HAP-1 (cell line): ENCODE data around the gene POC1B.

Source experiments
- DNase-seq, 2 experiments: peaks; one replicate each; pipeline ENCODE4 v3.0.0-alpha.2; 2016 to 2020; ENCODE audit warnings: low spot score in 2 of 2
- H3K27me3 ChIP-seq: fragments of 250-450 bp; sonication (Bioruptor Pico); 2 replicates; pipeline ENCODE4 v1.5.1; 2020; ENCODE audit warnings: low read depth, mild to moderate bottlenecking, moderate library complexity
- H3K36me3 ChIP-seq: fragments of 250-450 bp; sonication (Bioruptor Pico); replicated peaks from 2 replicates; pipeline ENCODE4 v1.5.1; 2020; ENCODE audit warnings: mild to moderate bottlenecking
- H3K4me1 ChIP-seq: fragments of 250-450 bp; sonication (Bioruptor Pico); 2 replicates; pipeline ENCODE4 v1.5.1; 2020; ENCODE audit warnings: mild to moderate bottlenecking
- H3K4me3 ChIP-seq: fragments of 250-450 bp; sonication (Bioruptor Pico); 2 replicates; pipeline ENCODE4 v1.5.1; 2020; ENCODE audit warnings: mild to moderate bottlenecking, moderate library complexity
- H3K9me3 ChIP-seq: fragments of 250-450 bp; sonication (Bioruptor Pico); 2 replicates; pipeline ENCODE4 v1.5.1; 2020; ENCODE audit warnings: mild to moderate bottlenecking, moderate library complexity
- in situ Hi-C: fragments of 300-500 bp; cut with MboI; formaldehyde crosslinking; loops from 3 replicates; pipeline ENCODE4 v1.14.3; 2020; ENCODE audit warnings: low sequenced_read_pairs, inconsistent platforms, mixed read lengths

The POC1B gene

DNA sequence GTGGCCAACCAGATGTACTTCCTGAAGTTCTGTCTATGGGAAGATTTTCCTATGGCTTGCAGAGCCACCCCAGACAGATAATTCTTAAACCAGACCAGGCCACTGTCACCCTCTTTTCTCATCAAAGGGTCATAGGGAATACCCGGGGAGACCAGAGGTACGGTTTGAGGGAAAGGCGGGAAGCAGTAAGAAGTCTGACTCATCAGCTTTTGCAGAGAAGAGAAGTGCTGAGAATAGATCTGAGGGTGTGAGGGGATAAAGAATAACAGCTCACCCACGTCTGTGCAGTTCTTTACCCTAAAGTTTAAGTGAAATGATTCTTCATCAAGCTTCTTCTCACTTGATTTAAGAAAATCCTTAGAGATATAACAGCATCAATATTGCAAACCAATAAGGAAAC is 21.3 kb upstream of the POC1B start:
- DNase-seq = no peak
- no peaks in the 10 kb centered on the region for H3K36me3 ChIP-seq
- in situ Hi-C loops = loop anchor here (25.0 kb wide), 1 partner anchor 1365 kb away; no protein-coding TSS in a partner anchor

GRCh38 chr12:89546151-89546550 is 20.3 kb upstream of the POC1B start:
- H3K9me3 ChIP-seq = no peaks in the 10 kb centered on the region
- H3K27me3 ChIP-seq = peaks cover 4% of the 10 kb centered on the region; the same call in 1 of the 2 replicates
- no peak for DNase-seq
- no peaks in the 10 kb centered on the region for H3K4me1 ChIP-seq
- no peak overlapping the region for H3K4me3 ChIP-seq
- no peaks in the 10 kb centered on the region for H3K36me3 ChIP-seq
- in situ Hi-C loops = loop anchor here (25.0 kb wide), 1 partner anchor 1366 kb away; no protein-coding TSS in a partner anchor

More for the DNA sequence above, 21.3 kb upstream of the POC1B start:
- Histone ChIP-seq H3K27me3 (peaks cover 4% of the 10 kb centered on the region; the same call in 1 of the 2 replicates), H3K4me3 (no peak overlapping the region), H3K4me1 (no peaks in the 10 kb centered on the region), H3K9me3 (no peaks in the 10 kb centered on the region)

GRCh38 chr12:89544681-89545184 is 18.9 kb upstream of the POC1B start:
- Histone ChIP-seq H3K9me3 (no peaks in the 10 kb centered on the region), H3K4me3 (no peak overlapping the region), H3K4me1 (no peaks in the 10 kb centered on the region), H3K36me3 (no peaks in the 10 kb centered on the region), H3K27me3 (peaks cover 4% of the 10 kb centered on the region; the same call in 1 of the 2 replicates)
- no peak for DNase-seq
- in situ Hi-C loops = loop anchor here (25.0 kb wide), 1 partner anchor 1368 kb away; no protein-coding TSS in a partner anchor

GRCh38 chr12:89544022-89544421 is 18.2 kb upstream of the POC1B start:
- H3K9me3 ChIP-seq = no peaks in the 10 kb centered on the region
- no peak overlapping the region for H3K4me3 ChIP-seq
- no peaks in the 10 kb centered on the region for H3K36me3 ChIP-seq
- in situ Hi-C loops = loop anchor here (25.0 kb wide), 1 partner anchor 1368 kb away; no protein-coding TSS in a partner anchor
- peaks cover 4% of the 10 kb centered on the region; the same call in 1 of the 2 replicates for H3K27me3 ChIP-seq
- no peaks in the 10 kb centered on the region for H3K4me1 ChIP-seq
- no peak for DNase-seq

GRCh38 chr12:89542912-89543592 is 17.2 kb upstream of the POC1B start:
- H3K9me3 ChIP-seq = no peaks in the 10 kb centered on the region
- no peaks in the 10 kb centered on the region for H3K4me1 ChIP-seq
- H3K27me3 ChIP-seq = peaks cover 3% of the 10 kb centered on the region; the same call in 1 of the 2 replicates
- in situ Hi-C loops = loop anchor here (25.0 kb wide), 1 partner anchor 1369 kb away; no protein-coding TSS in a partner anchor
- H3K4me3 ChIP-seq = no peak overlapping the region
- H3K36me3 ChIP-seq = no peaks in the 10 kb centered on the region
- DNase-seq = peak; percentile 73 to 79

GRCh38 chr12:89542236-89542635 is 16.4 kb upstream of the POC1B start:
- DNase-seq = no peak
- in situ Hi-C loops = loop anchor here (25.0 kb wide), 1 partner anchor 1370 kb away; no protein-coding TSS in a partner anchor
- H3K27me3 ChIP-seq = no peaks in the 10 kb centered on the region; the same call in 1 of the 2 replicates
- H3K4me1 ChIP-seq = no peaks in the 10 kb centered on the region
- H3K9me3 ChIP-seq = no peaks in the 10 kb centered on the region
- H3K4me3 ChIP-seq = no peak overlapping the region
- H3K36me3 ChIP-seq = no peaks in the 10 kb centered on the region

DNA sequence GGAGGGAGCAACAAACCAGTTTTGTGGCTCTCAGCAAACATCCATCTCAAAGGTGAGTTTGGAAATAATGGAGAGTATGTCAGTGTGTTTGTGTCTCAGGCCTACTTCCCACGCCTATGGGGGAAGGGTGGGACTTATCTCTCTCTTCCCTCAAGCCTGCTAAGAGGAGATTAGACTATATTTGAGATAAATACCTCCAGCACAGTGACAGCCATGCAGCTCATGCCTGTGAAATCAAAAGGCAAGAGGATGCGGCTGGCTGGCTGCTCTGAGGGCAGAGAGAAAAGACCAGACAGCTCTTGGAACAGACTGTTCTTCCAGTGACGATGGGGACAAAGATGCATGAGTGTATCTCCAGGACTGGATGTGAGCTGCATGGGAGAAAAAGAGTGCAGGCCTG is 14.7 kb upstream of the POC1B start:
- H3K36me3 ChIP-seq = no peaks in the 10 kb centered on the region
- H3K4me1 ChIP-seq = no peaks in the 10 kb centered on the region
- DNase-seq = no peak
- H3K9me3 ChIP-seq = no peaks in the 10 kb centered on the region
- H3K4me3 ChIP-seq = no peak overlapping the region
- H3K27me3 ChIP-seq = no peaks in the 10 kb centered on the region
- in situ Hi-C loops = loop anchor here (25.0 kb wide), 1 partner anchor 1372 kb away; no protein-coding TSS in a partner anchor

DNA sequence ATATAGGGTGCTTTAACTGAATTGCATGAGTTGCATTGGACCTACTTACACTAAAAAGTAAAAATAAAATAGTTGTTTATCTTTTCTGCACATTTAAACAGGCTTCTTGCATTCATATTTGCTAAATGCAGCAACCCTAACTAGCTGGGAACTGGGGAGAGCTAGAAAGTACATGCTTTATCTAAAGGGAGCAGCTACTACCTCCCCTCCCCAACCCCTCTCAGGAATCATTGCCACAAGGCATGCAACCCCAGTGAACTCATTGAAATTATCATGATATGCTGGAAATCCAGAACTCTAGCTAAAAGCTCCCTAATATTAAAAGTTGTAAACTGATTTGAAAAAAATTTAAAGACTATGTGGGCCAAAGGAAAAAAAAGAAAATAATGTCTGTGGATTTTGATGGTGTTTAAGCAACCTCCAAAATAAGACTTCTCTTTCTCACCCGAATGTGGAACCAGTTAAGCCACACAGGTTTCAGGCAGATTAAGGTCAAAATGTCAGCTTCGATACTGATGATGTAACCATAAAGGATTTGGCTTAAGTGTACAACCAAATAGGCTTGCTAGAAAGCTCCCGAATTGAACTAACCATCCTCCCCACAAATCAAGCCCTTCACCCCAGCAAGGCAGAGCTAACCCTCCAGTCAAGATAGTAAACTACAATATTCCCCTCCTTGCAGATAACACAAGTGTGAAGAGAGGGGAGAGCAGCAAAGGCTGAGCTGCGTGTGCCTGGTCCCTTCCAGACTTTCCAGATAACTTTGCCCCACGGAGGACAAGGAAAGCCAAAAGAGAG is 13.8 kb upstream of the POC1B start:
- no peaks in the 10 kb centered on the region for H3K36me3 ChIP-seq
- H3K27me3 ChIP-seq = no peaks in the 10 kb centered on the region
- no peaks in the 10 kb centered on the region for H3K4me1 ChIP-seq
- no peak for DNase-seq
- in situ Hi-C loops = loop anchor here (25.0 kb wide), 1 partner anchor 1373 kb away; no protein-coding TSS in a partner anchor
- H3K9me3 ChIP-seq = no peaks in the 10 kb centered on the region
- H3K4me3 ChIP-seq = no peak overlapping the region

DNA sequence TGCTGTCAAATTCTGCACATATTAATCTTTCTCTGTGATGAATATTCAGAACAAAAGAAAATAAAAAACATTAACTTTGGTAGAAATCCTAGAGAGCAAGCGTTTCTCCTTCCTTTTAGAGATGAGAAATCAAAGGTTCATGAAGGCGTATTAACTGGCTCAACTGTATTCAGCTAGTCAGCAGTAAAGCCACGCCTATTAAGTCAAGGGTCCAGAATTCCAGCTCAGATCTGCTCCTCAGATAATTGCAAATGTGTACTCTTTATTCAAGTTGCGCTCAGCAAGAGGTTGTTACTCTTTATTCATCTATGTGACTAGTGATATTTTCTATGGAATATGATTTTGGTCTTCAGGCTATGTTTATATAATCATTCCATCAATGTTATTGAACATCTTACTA is 13.1 kb upstream of the POC1B start:
- Histone ChIP-seq H3K36me3 (no peaks in the 10 kb centered on the region), H3K4me3 (no peak overlapping the region), H3K9me3 (no peaks in the 10 kb centered on the region), H3K27me3 (no peaks in the 10 kb centered on the region), H3K4me1 (no peaks in the 10 kb centered on the region)
- in situ Hi-C loops = loop anchor here (25.0 kb wide), 1 partner anchor 1373 kb away; no protein-coding TSS in a partner anchor
- DNase-seq = no peak

GRCh38 chr12:89537389-89537788 is 11.5 kb upstream of the POC1B start:
- in situ Hi-C loops = loop anchor here (25.0 kb wide), 1 partner anchor 1375 kb away; no protein-coding TSS in a partner anchor
- H3K4me3 ChIP-seq = no peak overlapping the region
- H3K4me1 ChIP-seq = no peaks in the 10 kb centered on the region
- H3K27me3 ChIP-seq = no peaks in the 10 kb centered on the region
- no peaks in the 10 kb centered on the region for H3K36me3 ChIP-seq
- DNase-seq = no peak
- no peaks in the 10 kb centered on the region for H3K9me3 ChIP-seq

DNA sequence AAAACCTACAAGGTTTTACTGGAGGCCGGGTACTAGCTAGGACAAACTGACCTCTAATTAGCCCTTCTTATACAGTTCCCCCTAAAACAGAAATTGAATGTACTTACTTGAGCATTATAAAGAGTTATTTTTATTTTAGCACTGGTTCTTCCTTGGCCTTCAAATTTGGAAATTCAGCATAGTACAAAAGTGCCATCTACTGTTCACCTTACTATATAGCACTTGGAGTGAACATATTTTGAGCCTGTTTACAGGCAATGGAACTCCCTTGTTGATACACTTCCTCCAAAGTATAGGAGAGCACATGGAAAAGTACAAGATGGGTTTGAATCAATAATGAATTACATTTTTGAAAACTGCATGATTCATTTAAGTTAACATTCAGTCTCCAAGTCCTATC is 3.9 kb upstream of the POC1B start:
- Histone ChIP-seq H3K4me1 (no peaks in the 10 kb centered on the region; the same call in 1 of the 2 replicates), H3K27me3 (no peaks in the 10 kb centered on the region), H3K4me3 (no peak overlapping the region), H3K36me3 (no peaks in the 10 kb centered on the region), H3K9me3 (no peaks in the 10 kb centered on the region)
- in situ Hi-C loops = loop anchor here (25.0 kb wide), 1 partner anchor 1383 kb away; no protein-coding TSS in a partner anchor
- peak in 1 of 2 experiments; percentile 39 for DNase-seq

- Histone ChIP-seq H3K27me3 (no peaks in the 10 kb centered on the region), H3K4me3 (no peak overlapping the region), H3K4me1 (peaks cover 7% of the 10 kb centered on the region), H3K36me3 (peaks cover 5% of the 10 kb centered on the region; the same call in 1 of the 2 replicates), H3K9me3 (no peaks in the 10 kb centered on the region)
- in situ Hi-C loops = loop anchor here (25.0 kb wide), 1 partner anchor 1384 kb away; no protein-coding TSS in a partner anchor
- DNase-seq = no peak
These were observed 2.6 kb upstream of the POC1B start for GRCh38 chr12:89528434-89528833.

- Histone ChIP-seq H3K9me3 (no peaks in the 10 kb centered on the region), H3K36me3 (peaks cover 6% of the 10 kb centered on the region; the same call in 1 of the 2 replicates), H3K4me1 (peaks cover 7% of the 10 kb centered on the region), H3K27me3 (no peaks in the 10 kb centered on the region), H3K4me3 (peak overlapping the region; percentile 83)
- DNase-seq = peak in 1 of 2 experiments; percentile 61
- in situ Hi-C loops = loop anchor here (25.0 kb wide), 1 partner anchor 1387 kb away; no protein-coding TSS in a partner anchor
These were observed 483 bp downstream of the POC1B start for GRCh38 chr12:89525305-89525823.
